Measurements from ENCODE around the gene ZNF334.

DNA sequence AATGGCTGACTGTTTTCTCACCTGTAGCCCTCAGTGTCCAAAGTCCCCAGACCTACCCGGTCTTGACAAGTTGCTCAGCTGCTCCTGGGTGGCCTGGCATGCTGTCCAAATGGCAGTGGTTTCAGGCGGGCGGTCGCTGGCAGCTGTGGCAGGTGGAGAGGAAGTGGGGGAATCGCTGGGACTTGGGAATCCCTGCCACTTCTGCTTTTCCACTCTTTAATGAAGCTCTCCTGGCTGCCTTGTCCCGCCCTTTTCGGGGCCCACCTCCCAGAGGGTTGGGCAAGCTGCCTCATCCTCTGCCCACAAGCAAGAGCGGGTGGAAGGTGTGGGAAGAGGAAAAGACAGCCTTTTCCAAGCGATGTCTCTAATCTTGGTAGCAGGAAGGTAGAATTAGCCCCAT is 37.1 kb upstream of the ZNF334 start, which contains the start of gene OCSTAMP:
- TF ChIP-seq CTCF (IDR thresholded peaks at IDR 0.05; ENCODE audit: low read depth, low read length, poor library complexity, severe bottlenecking) (no peak), EZH2phosphoT487 (IDR thresholded peaks at IDR 0.05; ENCODE audit: borderline replicate concordance, low read length) (no peak)
